Measurements from ENCODE around the gene PALM3.
"Not testable (repeated sequence)": the region's sequence is repeated elsewhere in the genome, so short reads cannot be mapped to it uniquely, and the experiment has no call there.

The PALM3 gene

DNA sequence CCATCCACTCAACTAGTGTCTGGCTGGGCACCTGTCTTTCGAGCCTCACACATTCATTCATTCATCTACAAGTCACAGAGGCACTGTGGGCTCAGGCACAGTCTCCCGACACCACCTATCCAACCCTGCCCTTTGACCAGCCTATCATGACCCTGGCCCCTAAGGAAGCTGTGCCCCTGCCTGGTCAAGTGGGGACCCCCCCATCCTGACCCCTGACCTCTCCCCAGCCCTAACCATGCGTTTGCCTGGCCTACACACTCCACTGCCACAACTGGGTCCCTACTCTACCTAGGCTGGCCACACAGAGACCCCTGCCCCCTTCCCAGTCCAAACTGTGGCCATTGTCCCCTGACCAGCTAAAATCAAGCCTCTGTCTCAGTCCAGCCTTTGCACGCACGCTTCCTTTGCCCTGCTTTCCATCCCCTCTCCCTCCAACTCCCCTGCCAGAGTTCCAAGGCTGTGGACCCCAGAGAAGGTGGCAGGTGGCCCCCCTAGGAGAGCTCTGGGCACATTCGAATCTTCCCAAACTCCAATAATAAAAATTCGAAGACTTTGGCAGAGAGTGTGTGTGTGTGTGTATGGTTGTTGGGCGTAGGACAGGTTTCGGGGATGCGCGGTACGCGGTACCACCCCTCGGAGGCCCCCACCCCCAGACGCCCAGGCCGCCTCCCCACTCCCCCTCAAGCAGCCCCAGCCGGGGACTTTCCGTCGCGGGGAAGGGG lies 30.7 kb downstream of the PALM3 start:
- DNase-seq (ENCODE audit: low spot score), result no peak

- no peak for DNase-seq (ENCODE audit: low spot score)
Observed at GRCh38 chr19:14028901-14029300, 33.0 kb downstream of the PALM3 start.

DNA sequence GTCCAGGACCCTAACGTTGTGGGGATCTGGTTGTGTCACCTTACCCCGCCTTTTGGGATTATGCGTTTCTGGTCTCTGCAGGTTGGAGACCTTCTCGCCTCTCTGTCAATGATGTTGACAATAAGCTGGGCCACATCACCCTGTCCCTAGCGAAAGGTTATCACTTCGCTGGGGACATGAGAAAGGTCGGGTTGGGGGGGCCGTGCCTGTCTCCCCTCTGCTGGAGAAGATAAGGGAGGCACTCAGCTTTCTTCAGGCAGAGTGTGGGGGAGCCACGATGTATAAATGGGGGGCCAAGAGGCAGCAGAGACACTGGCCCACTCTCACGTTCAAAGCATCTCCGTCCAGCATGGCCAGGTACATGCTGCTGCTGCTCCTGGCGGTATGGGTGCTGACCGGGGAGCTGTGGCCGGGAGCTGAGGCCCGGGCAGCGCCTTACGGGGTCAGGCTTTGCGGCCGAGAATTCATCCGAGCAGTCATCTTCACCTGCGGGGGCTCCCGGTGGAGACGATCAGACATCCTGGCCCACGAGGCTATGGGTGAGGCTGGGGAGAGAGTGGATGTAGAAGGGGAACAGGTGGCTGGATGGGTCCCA lies 33.9 kb downstream of the PALM3 start, which contains the start of gene RLN3:
Gene RLN3, plus strand, starts transcription at position 293 of the 595 bp plus-strand sequence. Its CDS starts 57 bp downstream, at position 350.
- no peak for DNase-seq (ENCODE audit: low spot score)

GRCh38 chr19:14026652-14027192 lies 35.2 kb downstream of the PALM3 start:
- DNase-seq (ENCODE audit: low spot score), result not testable (repeated sequence)

DNA sequence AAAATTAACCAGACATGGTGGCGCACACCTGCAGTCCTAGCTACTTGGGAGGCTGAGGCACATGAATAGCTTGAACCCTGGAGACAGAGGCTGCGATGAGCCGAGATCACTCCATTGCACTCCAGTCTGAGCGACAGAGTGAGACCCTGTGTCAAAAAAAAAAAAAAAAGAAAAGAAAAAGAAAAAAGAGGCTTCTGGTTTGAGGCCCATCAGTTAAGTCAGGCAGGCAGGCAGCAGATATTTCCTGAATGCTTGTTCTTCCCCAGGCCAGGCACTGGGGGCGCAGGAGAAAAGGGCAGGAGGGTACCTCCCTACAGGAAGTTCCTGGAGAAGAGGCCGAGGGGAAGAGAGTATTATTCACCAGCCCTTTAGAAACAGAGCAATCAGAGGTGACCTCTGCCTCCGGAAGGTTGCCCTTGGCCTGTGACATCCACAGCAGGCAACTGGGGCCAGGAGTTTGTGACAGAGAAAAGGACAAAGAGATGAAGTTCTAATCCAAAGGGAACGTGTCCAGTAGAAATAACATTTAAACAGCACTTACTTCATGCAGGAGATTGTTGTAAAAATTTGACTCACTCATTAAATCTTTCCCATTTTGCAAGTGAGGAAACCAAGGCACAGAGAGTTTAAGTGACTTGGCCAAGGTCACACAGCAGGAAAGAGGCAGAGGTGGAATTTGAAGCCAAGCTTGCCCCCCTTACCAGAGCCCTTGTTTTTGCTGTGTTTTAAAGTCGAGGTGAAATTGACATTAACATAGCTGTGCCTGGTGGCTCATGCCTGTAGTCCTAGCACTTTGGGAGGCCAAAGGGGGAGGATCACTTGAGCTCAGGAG lies 38.3 kb downstream of the PALM3 start:
- DNase-seq (ENCODE audit: low spot score), result no peak

- no peak for DNase-seq (ENCODE audit: low spot score)
Observed at GRCh38 chr19:14022469-14022868, 39.4 kb downstream of the PALM3 start.

- DNase-seq (ENCODE audit: low spot score), result no peak
Observed at GRCh38 chr19:14021474-14021873, 40.4 kb downstream of the PALM3 start.

DNA sequence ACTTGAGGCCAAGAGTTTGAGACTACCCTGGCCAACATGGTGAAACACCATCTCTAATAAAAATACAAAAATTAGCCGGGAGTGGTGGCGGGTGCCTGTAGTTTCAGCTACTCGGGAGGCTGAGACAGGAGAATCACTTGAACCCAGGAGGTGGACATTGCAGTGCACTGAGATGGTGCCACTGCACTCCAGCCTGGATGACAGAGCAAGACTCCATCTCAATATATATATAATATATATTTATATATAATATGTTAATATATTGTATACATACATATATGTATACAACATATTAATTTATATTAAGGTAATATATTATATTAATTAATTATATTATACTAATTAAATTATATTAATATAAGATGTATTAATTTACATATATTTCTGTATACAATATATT lies 42.1 kb downstream of the PALM3 start:
- DNase-seq (ENCODE audit: low spot score), result not testable (repeated sequence)

GRCh38 chr19:14019100-14019499 lies 42.8 kb downstream of the PALM3 start:
- DNase-seq (ENCODE audit: low spot score), result no peak

- no peak for DNase-seq (ENCODE audit: low spot score)
Observed at GRCh38 chr19:14015524-14016035, 46.3 kb downstream of the PALM3 start.

DNA sequence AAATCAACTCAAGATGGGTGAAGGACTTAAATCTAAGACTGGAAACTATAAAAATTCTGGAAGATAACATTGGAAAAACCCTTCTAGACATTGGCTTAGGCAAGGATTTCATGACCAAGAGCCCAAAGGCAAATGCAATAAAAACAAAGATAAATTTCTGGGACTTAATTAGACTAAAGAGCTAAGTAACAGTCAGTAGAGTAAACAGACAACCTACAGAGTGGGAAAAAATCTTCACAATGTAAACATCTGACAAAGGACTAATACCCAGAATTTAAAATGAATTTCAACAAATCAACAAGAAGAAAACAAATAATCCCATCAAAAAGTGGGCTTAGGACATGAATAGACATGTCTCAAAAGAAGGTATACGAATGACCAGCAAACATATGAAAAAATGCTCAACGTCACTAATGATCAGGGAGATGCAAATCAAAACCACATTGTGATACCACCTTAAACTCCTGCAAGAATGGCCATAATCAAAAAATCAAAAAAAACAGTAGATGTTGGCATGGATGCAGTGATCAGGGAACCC lies 49.4 kb downstream of the PALM3 start:
- no peak for DNase-seq (ENCODE audit: low spot score)

GRCh38 chr19:14006766-14007562 lies 54.9 kb downstream of the PALM3 start:
- no peak for DNase-seq (ENCODE audit: low spot score)

- DNase-seq (ENCODE audit: low spot score), result peak; percentile 100
Observed at GRCh38 chr19:14006085-14006765, 55.7 kb downstream of the PALM3 start, which contains the start of gene RFX1. RFX1 (minus strand) TSS chr19:14006320; CDS start chr19:13993843, 12,477 bp downstream.

GRCh38 chr19:14005349-14006084 lies 56.4 kb downstream of the PALM3 start:
- peak; percentile 55 for DNase-seq (ENCODE audit: low spot score)

GRCh38 chr19:14004619-14005348 lies 57.1 kb downstream of the PALM3 start:
- DNase-seq (ENCODE audit: low spot score), result peak; percentile 88

Data from pons (tissue), 1 donor.